Spleen (tissue), 11 donors: ENCODE measurements around the gene FAM228A. TPM values are rescaled to one million over a fixed set of nuclear protein-coding genes. Genes with fewer than 3 reads are reported as not detected.

Experiments used
- DNase-seq: peaks from one replicate; pipeline ENCODE4 v3.0.0-alpha.2; 2020
- H3K27ac ChIP-seq, 8 donors: fragments of 200-600 bp; sonication (generic) in 7 of 8; 1 replicate in 4 of 8; 2 replicates in 4 of 8; pipeline versions ENCODE4 v1.5.0 to v1.8.0; 2016 to 2021; ENCODE audit warnings: inconsistent platforms in 4 of 8, mild to moderate bottlenecking in 4 of 8, moderate library complexity in 1 of 8
- H3K27me3 ChIP-seq, 7 donors: fragments of 200-600 bp; sonication (generic) in 6 of 7; replicated peaks in 1 of 7; 1 replicate in 4 of 7; 2 replicates in 3 of 7; pipeline versions ENCODE4 v1.5.0 to v1.8.0; 2016 to 2021; ENCODE audit warnings: inconsistent platforms in 3 of 7, mild to moderate bottlenecking in 1 of 7
- H3K36me3 ChIP-seq, 6 donors: fragments of 200-600 bp; sonication (generic) in 5 of 6; 1 replicate in 4 of 6; 2 replicates in 2 of 6; pipeline versions ENCODE4 v1.5.0 to v1.8.0; 2016 to 2021; ENCODE audit warnings: inconsistent platforms in 2 of 6
- H3K4me1 ChIP-seq, 6 donors: fragments of 200-600 bp; sonication (generic) in 5 of 6; 1 replicate in 3 of 6; 2 replicates in 3 of 6; pipeline versions ENCODE4 v1.5.0 to v1.8.0; 2016 to 2021; ENCODE audit warnings: inconsistent platforms in 3 of 6
- H3K4me3 ChIP-seq, 8 donors: fragments of 200-600 bp; sonication (generic) in 7 of 8; 1 replicate in 4 of 8; 2 replicates in 4 of 8; pipeline versions ENCODE4 v1.5.0 to v1.8.0; 2016 to 2021; ENCODE audit warnings: inconsistent platforms in 4 of 8, mild to moderate bottlenecking in 4 of 8, moderate library complexity in 2 of 8
- H3K9me3 ChIP-seq, 8 donors: fragments of 200-600 bp; sonication (generic) in 7 of 8; 1 replicate in 4 of 8; 2 replicates in 4 of 8; pipeline versions ENCODE4 v1.5.0 to v1.8.0; 2016 to 2021; ENCODE audit warnings: inconsistent platforms in 4 of 8
- CTCF ChIP-seq, 11 experiments: fragments of 200-600 bp in 7 of 11; fragments of 450-650 bp in 4 of 11; sonication (generic) in 4 of 11; IDR thresholded peaks in 8 of 11; conservative IDR thresholded peaks in 3 of 11; 1 replicate in 7 of 11; 2 replicates in 4 of 11; pipeline versions ENCODE4 v1.4.0 to v1.8.0; 2016 to 2021; ENCODE audit warnings: antibody characterized with exemption in 11 of 11, inconsistent platforms in 4 of 11, mild to moderate bottlenecking in 1 of 11
- POLR2A ChIP-seq, 3 donors: fragments of 450-650 bp; IDR thresholded peaks; one replicate each; pipeline ENCODE4 v1.5.1; 2017; ENCODE audit warnings: antibody characterized with exemption in 3 of 3, mild to moderate bottlenecking in 1 of 3
- POLR2AphosphoS5 ChIP-seq, 3 donors: sonication (generic); formaldehyde crosslinking; IDR thresholded peaks; one replicate each; pipeline ENCODE4 v1.5.1; 2017; ENCODE audit warnings: antibody characterized with exemption in 3 of 3
- WGBS, 5 donors: extraction: QIAGEN DNeasy Blood & Tissue Kit in 3 of 5; methylation state at CpG; one replicate each; pipeline versions ENCODE4 v1.1.5 to v1.1.7; 2013 to 2018; 5-methylcytosine and 5-hydroxymethylcytosine counted together
- intact Hi-C: fragments of 100-400 bp; cut with DNase I; formaldehyde crosslinking; loops from one replicate; pipeline ENCODE4 v1.15.0; 2023; ENCODE audit warnings: low total_unique reads
- polyA plus RNA-seq, 3 donors: library from polyadenylated mRNA; stranded (reverse); fragments of 200-250 nt; gene quantifications; one replicate each; pipeline ENCODE4 v1.2.1, GENCODE V29; 2013
- total RNA-seq, 7 donors: library from RNA; depleted of rRNA in 3 of 7; stranded (reverse); fragments of >200 nt in 3 of 7; fragmentation: NEBNext Ultra II Directional in 4 of 7; extraction: Animal tissue kit (Norgen Biotek cat#: 25700) in 4 of 7; gene quantifications; one replicate each; pipeline versions ENCODE4 v1.1.0 to v1.2.1, GENCODE V29; 2016 to 2021
- donor health status: healthy with polysubstance abuse.
- donor health status: DM: no; HTN: no; CAD: no; lungs with moderate emphysema.
- donor health status: DM: no; HTN: no; CAD: no.
- donor health status: Bipolar disorder and iron deficiency.
- donor health status: healthy.
- donor health status: DM: no; HTN: no; CAD: no.
- donor health status: DM: yes; HTN: yes; CAD: no.

FAM228A gene
- total and polyA plus RNA-seq, 10 donors, result 0.21 to 1.9 (median 0.77) TPM

DNA sequence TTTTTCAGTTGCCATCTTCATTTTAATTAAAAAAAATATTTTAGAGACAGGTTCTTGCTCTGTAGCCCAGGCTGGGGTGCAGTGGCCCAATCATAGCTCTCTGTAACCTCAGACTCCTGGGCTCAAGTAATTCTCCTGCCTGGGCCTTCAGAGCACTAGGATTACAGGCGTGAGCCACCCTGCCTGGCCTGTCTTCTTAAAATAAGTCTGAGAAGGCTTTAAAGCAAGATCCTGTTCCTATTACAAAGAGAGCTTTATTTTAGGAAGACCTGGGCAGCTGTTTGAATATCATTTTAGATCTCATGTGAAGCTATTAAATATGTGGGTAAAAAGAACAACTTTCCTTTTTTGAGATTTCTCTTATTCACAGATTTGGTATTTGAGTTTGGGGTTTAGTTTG is 1.5 kb downstream of the FAM228A start:
- intact Hi-C loops, result no loop called here
- TF ChIP-seq POLR2A (IDR thresholded peaks at IDR 0.05), result no peak
- TF ChIP-seq CTCF (IDR thresholded peaks at IDR 0.05 in 8 of 11, conservative IDR thresholded peaks at IDR 0.05 in 3 of 11), result no peak
- TF ChIP-seq POLR2AphosphoS5 (IDR thresholded peaks at IDR 0.05), result no peak
- Histone ChIP-seq H3K4me1 (no peaks in the 10 kb centered on the region), H3K27me3 (peaks cover 0 to 8% (median 0%) of the 10 kb centered on the region in 7 donors), H3K9me3 (no peaks in the 10 kb centered on the region), H3K36me3 (no peaks in the 10 kb centered on the region), H3K4me3 (no peak overlapping the region), H3K27ac (no peak overlapping the region)
- DNase-seq, result no peak
- WGBS, 5 donors, result 88 to 100% (median 92%) methylated on average over 1 of the region's 1 CpG

DNA sequence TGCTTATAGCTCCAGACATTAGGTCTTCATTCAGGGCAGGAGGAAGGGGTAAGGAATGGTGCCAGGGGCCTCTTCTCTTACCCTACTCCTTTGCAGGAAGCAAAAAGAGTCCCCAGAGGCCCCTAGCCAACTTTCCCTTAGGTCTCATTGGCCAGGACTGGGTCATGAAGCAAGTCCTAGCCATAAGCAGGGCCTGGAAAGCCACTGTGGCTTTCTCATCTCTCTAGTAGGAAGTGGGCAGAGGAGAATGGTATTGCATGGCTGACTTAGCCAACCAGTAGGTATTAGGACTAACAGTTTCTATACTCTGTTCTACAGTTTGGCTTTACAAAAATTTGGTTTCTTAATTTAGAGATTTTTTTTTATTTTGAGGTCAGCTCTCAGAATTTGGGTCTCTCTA is 4.8 kb downstream of the FAM228A start:
- no peak for TF ChIP-seq POLR2A (IDR thresholded peaks at IDR 0.05)
- Histone ChIP-seq H3K9me3 (no peaks in the 10 kb centered on the region), H3K27me3 (peaks cover 0 to 6% (median 0%) of the 10 kb centered on the region in 7 donors), H3K4me1 (no peaks in the 10 kb centered on the region), H3K36me3 (no peaks in the 10 kb centered on the region), H3K27ac (no peak overlapping the region), H3K4me3 (no peak overlapping the region)
- intact Hi-C loops, result no loop called here
- no peak for DNase-seq

DNA sequence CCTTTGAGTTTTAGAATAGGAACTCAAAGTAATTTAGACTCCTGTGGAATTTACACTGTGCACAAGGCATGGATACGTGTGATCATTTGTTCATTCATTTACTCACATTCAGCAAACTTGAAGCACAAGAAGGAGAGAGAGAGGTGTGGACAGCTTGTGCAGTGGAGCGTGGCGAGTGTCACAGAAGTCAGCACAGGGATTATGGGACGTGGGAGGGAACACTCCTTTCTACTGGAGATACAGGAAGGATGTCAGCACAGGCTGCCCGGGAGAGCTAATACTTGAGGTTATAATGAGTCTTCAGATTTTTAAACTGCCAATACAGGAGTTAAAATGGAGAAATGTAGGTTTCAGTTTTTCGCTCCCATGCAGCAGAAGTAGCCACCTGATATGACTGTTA is 7.0 kb downstream of the FAM228A start:
- intact Hi-C loops, result no loop called here

DNA sequence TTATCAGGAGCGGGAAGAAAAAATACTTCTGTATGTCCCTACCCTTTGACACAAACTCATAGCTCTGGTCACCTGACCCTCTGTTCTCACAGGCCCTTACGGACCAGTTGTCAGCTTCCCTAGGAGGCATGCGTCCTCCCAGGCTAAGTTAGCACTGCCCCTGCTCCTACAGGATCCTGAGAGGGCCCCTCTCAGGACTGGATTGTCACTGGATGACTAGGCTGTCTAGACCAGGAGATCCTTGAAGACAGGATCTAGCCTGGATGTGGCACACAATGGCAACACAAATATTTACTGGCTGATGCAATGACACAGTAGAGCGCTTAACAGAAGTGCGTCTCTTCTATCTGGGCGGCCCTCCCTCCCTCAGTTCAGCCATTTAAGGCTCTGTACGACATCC is 7.7 kb downstream of the FAM228A start:
- DNase-seq, result no peak
- H3K4me3 ChIP-seq, result no peak overlapping the region
- WGBS, 5 donors, result 88 to 99% (median 95%) methylated on average over 5 to 7 of the region's 7 CpGs
- intact Hi-C loops, result no loop called here
- H3K27ac ChIP-seq, result no peak overlapping the region
- H3K36me3 ChIP-seq, result no peaks in the 10 kb centered on the region
- peaks cover 0 to 3% (median 0%) of the 10 kb centered on the region in 8 donors for H3K9me3 ChIP-seq
- no peaks in the 10 kb centered on the region for H3K4me1 ChIP-seq
- TF ChIP-seq CTCF (IDR thresholded peaks at IDR 0.05 in 8 of 11, conservative IDR thresholded peaks at IDR 0.05 in 3 of 11) (no peak), POLR2A (IDR thresholded peaks at IDR 0.05) (no peak), POLR2AphosphoS5 (IDR thresholded peaks at IDR 0.05) (no peak)
- no peaks in the 10 kb centered on the region for H3K27me3 ChIP-seq

More for the DNA sequence above, 7.0 kb downstream of the FAM228A start:
- 59 to 73% (median 67%) methylated on average over 6 of the region's 6 CpGs for WGBS, 5 donors
- Histone ChIP-seq H3K4me3 (no peak overlapping the region), H3K9me3 (no peaks in the 10 kb centered on the region), H3K36me3 (no peaks in the 10 kb centered on the region), H3K27me3 (no peaks in the 10 kb centered on the region), H3K27ac (no peak overlapping the region), H3K4me1 (no peaks in the 10 kb centered on the region)
- TF ChIP-seq POLR2AphosphoS5 (IDR thresholded peaks at IDR 0.05), result no peak
- no peak for TF ChIP-seq POLR2A (IDR thresholded peaks at IDR 0.05)
- TF ChIP-seq CTCF (IDR thresholded peaks at IDR 0.05 in 8 of 11, conservative IDR thresholded peaks at IDR 0.05 in 3 of 11), result no peak
- no peak for DNase-seq
